WTC11 (cell line): Measurements from ENCODE around the gene CD93.

Experiments used
- ATF3 ChIP-seq: sonication (generic); formaldehyde crosslinking; conservative IDR thresholded peaks from 2 replicates; pipeline ENCODE4 v1.8.1; 2022; ENCODE audit warnings: mild to moderate bottlenecking, missing genetic modification reagents
- CBFB ChIP-seq: sonication (generic); formaldehyde crosslinking; IDR thresholded peaks from 2 replicates; pipeline ENCODE4 v1.8.1; 2022; ENCODE audit warnings: mild to moderate bottlenecking, low read depth, missing genetic modification reagents
- ESRRA ChIP-seq: sonication (generic); formaldehyde crosslinking; IDR thresholded peaks from 2 replicates; pipeline ENCODE4 v1.8.1; 2022; ENCODE audit warnings: mild to moderate bottlenecking, missing genetic modification reagents, borderline replicate concordance
- FOXJ3 ChIP-seq: sonication (generic); formaldehyde crosslinking; IDR thresholded peaks from 2 replicates; pipeline ENCODE4 v1.9.0; 2021; ENCODE audit warnings: missing genetic modification reagents, mild to moderate bottlenecking, borderline replicate concordance
- HMGXB4 ChIP-seq: sonication (generic); formaldehyde crosslinking; IDR thresholded peaks from 2 replicates; pipeline ENCODE4 v1.8.1; 2023; ENCODE audit warnings: mild to moderate bottlenecking, moderate library complexity, missing genetic modification reagents
- IRF2 ChIP-seq: sonication (generic); formaldehyde crosslinking; IDR thresholded peaks from 2 replicates; pipeline ENCODE4 v1.8.0; 2022; ENCODE audit warnings: low read depth, missing genetic modification reagents, borderline replicate concordance
- JUN ChIP-seq: sonication (generic); formaldehyde crosslinking; IDR thresholded peaks from 2 replicates; pipeline ENCODE4 v1.8.0; 2023; ENCODE audit warnings: mild to moderate bottlenecking, missing genetic modification reagents
- MXD4 ChIP-seq: fragments of 250-450 bp; sonication (Bioruptor Pico); IDR thresholded peaks from 2 replicates; pipeline ENCODE4 v1.8.0; 2021; ENCODE audit warnings: mild to moderate bottlenecking, moderate library complexity, borderline replicate concordance
- NFE2L1 ChIP-seq: sonication (generic); formaldehyde crosslinking; IDR thresholded peaks from 2 replicates; pipeline ENCODE4 v1.8.1; 2023; ENCODE audit warnings: missing genetic modification reagents
- ZBTB43 ChIP-seq: sonication (generic); formaldehyde crosslinking; IDR thresholded peaks from 2 replicates; pipeline ENCODE4 v1.8.1; 2023; ENCODE audit warnings: mild to moderate bottlenecking, missing genetic modification reagents
- ZNF396 ChIP-seq: fragments of 250-450 bp; sonication (Bioruptor Pico); IDR thresholded peaks from 2 replicates; pipeline ENCODE4 v1.8.0; 2021; ENCODE audit warnings: mild to moderate bottlenecking, moderate library complexity, borderline replicate concordance
- ZNF671 ChIP-seq: fragments of 250-450 bp; sonication (Bioruptor Pico); IDR thresholded peaks from 2 replicates; pipeline ENCODE4 v1.8.0; 2021; ENCODE audit warnings: mild to moderate bottlenecking
- TF ChIP-seq, protein P1 (sequence below): fragments of 200-600 bp; IDR thresholded peaks from 2 replicates; pipeline ENCODE4 v1.8.0; 2022; ENCODE audit warnings: antibody characterized with exemption

GRCh38 chr20:23123886-23124285 is 37.8 kb upstream of the CD93 start:
- TF ChIP-seq ZNF671 (CRISPR knock-in tag) (no peak), CBFB (no peak), IRF2 (CRISPR knock-in tag) (no peak), HMGXB4 (CRISPR knock-in tag) (no peak), ZBTB43 (no peak), ATF3 (CRISPR knock-in tag) (no peak), ESRRA (CRISPR knock-in tag) (no peak), FOXJ3 (no peak), JUN (CRISPR knock-in tag) (no peak), ZNF396 (CRISPR knock-in tag) (no peak), MXD4 (CRISPR knock-in tag) (no peak), NFE2L1 (no peak)
- TF ChIP-seq, protein P1, sequence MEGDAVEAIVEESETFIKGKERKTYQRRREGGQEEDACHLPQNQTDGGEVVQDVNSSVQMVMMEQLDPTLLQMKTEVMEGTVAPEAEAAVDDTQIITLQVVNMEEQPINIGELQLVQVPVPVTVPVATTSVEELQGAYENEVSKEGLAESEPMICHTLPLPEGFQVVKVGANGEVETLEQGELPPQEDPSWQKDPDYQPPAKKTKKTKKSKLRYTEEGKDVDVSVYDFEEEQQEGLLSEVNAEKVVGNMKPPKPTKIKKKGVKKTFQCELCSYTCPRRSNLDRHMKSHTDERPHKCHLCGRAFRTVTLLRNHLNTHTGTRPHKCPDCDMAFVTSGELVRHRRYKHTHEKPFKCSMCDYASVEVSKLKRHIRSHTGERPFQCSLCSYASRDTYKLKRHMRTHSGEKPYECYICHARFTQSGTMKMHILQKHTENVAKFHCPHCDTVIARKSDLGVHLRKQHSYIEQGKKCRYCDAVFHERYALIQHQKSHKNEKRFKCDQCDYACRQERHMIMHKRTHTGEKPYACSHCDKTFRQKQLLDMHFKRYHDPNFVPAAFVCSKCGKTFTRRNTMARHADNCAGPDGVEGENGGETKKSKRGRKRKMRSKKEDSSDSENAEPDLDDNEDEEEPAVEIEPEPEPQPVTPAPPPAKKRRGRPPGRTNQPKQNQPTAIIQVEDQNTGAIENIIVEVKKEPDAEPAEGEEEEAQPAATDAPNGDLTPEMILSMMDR: no peak
